GM21447 (cell line): ENCODE data around the gene GPR17.

Experiments
- ATAC-seq: cut with Tn5 transposase; IDR thresholded peaks from one replicate; pipeline ENCODE4 v1.9.1; 2021; ENCODE audit not compliant: unreplicated experiment

The GPR17 gene

GRCh38 chr2:127628767-127629614 lies 17.0 kb upstream of the GPR17 start:
- no peak for ATAC-seq

DNA sequence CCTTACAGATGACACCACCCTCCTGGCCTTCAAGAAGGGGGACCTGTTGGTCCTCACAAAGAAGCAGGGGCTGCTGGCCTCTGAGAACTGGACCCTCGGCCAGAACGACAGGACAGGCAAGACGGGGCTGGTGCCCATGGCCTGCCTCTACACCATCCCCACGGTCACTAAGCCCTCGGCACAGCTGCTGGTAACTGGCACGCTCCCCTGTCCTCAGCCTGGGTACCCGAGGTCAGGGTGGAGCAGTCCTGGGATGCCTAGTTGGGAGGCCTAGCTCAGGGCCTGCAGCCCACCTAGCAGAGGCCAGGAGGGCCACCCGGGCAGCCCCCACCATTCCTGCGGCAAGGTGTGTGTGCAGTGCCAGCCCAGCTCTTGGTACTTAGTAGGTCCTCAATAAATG lies 16.3 kb upstream of the GPR17 start:
- no peak for ATAC-seq

- no peak for ATAC-seq
Measured at GRCh38 chr2:127630096-127630863, 15.7 kb upstream of the GPR17 start.

DNA sequence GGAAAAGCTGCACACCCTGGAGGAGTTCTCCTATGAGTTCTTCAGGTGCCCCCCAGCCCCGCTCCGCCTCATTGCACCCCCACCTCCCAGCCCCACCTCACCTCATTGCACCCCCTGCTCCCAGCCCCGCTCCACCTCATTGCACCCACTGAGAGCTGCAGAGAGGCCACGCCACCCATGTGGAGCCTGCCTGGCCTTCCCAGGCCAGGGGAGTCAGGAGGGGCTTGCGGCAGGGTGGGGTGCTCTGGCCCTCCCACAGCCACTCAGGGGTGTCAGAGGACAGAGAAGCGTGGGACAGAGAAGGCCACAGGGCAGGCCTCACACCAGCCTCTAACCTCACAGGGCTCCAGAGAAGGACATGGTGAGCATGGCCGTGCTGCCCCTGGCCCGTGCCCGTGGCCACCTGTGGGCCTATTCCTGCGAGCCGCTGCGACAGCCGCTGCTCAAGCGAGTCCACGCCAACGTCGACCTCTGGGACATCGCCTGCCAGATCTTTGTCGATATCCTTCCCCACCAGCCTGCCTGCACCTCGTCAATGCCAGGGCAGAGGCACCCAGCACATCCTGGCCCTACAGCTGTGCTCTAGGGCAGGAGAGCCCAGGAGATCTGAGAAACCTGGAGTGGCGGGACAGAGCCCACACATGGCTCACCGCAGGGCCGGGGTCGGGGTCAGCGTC lies 15.0 kb upstream of the GPR17 start:
- no peak for ATAC-seq

DNA sequence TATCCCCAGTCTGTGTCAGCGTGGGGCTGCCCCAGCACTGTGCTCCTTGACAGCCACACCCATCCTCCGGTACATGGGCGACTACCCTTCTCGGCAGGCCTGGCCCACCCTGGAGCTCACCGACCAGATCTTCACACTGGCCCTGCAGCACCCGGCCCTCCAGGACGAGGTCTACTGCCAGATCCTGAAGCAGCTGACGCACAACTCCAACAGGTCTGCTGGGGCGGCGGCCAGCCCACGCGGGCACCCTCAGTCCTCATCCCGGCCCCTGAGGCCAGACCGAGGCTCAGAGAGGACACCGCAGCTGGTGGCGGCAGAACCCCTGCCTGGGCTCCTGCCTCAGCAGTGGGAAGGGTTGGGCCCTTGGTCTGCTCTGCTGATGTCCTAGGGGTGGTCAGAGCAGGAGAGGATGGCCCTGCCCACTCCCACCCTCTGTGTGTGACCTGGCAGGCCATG lies 14.4 kb upstream of the GPR17 start:
- ATAC-seq, result no peak

DNA sequence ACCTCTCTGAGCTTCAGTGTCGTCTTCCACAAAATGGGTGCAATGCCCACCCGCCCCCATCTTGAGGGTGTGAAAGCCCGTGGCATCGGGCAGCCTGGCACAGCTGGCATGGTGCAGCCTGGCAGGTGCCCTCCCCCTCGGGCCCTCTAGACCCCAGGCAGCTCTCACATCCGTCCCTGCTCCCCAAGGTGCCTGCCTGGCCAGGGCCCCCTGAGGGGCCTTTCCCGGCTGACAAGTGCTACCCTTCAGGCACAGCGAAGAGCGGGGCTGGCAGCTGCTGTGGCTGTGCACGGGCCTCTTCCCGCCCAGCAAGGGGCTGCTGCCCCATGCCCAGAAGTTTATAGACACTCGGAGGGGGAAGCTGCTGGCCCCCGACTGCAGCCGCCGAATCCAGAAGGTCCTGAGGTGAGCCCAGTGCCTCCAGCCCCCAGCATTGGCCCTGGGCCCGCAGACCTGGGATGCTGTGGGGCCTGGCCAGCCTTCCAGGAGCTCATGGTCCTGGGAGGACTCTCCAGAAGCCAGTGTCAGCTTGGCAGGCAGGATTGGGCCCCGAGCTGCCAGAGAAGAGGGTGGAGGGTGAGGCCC lies 13.9 kb upstream of the GPR17 start:
- ATAC-seq, result no peak

GRCh38 chr2:127632592-127633489 lies 13.1 kb upstream of the GPR17 start:
- ATAC-seq, result no peak

DNA sequence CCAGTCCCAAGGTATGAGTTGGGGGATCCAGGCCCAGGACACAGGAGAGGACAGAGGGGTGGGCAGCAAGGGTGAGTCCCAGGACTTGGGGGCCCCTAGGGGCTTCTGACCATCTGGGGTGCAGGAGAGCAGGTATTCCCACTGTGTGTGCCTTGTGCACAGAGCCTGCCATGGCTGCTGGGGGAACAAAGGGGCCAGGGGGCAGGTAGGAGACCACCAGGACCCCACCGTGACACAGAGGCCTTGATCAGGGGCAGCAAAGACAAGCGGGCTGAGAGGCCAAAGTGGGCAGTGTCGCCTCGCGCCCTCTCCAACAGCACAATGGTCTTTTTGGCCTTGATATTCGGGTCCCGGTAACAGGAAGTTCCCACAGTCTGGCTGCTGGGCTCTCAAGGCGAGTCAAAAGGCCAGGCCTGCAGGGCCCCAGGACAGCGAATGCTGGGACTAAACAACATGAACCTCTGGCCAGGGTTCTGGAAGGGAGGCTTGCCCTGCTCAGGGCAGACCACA lies 12.3 kb upstream of the GPR17 start:
- no peak for ATAC-seq

- ATAC-seq, result no peak
Measured at GRCh38 chr2:127634066-127634617, 11.8 kb upstream of the GPR17 start.

GRCh38 chr2:127634626-127635379 lies 11.2 kb upstream of the GPR17 start:
- ATAC-seq, result no peak

- no peak for ATAC-seq
Measured at GRCh38 chr2:127635380-127636237, 10.3 kb upstream of the GPR17 start.

GRCh38 chr2:127636248-127637235 lies 9.4 kb upstream of the GPR17 start:
- ATAC-seq, result no peak

GRCh38 chr2:127637236-127637630 lies 8.7 kb upstream of the GPR17 start:
- no peak for ATAC-seq

GRCh38 chr2:127637725-127638252 lies 8.2 kb upstream of the GPR17 start:
- no peak for ATAC-seq

DNA sequence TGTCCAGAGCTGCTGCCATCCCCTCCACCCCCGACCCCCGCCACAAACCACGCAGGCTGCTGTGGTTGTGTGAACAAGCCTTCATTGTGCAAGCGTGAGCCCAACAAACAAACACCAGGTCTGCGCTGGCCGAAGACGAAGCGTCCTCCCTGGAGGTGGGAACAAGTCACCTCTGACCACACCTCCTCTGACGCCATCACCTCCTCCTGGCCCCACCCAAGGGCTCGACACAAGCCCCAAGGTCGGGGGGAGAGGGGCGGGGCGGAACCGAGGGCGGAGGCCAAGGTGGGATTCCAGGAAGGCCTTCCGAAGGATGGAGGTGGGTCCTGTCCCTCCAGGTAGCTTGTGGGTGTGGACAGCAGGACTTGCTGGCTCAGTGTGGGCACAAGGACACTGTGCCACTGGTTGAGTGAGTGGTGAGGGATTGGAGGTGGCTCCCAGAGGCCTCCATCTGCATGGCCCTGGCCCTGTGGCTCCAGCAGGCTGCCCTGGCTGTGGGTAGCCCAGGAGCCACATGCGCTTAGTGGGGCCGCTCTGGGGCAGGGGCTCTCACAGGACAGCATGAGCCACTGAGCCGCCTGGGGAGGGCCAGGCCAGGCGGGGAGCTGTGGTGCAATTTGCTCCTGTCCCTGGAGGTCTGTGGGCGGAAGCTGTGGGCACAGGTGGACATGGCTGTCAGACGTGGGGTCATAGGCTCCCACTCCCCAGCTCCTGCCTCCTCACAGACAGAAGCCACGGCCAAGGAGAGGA lies 7.4 kb upstream of the GPR17 start:
- no peak for ATAC-seq

GRCh38 chr2:127639111-127639474 lies 6.9 kb upstream of the GPR17 start:
- no peak for ATAC-seq
